ENCODE measurements around the gene CDH9.

The CDH9 gene, protein sequence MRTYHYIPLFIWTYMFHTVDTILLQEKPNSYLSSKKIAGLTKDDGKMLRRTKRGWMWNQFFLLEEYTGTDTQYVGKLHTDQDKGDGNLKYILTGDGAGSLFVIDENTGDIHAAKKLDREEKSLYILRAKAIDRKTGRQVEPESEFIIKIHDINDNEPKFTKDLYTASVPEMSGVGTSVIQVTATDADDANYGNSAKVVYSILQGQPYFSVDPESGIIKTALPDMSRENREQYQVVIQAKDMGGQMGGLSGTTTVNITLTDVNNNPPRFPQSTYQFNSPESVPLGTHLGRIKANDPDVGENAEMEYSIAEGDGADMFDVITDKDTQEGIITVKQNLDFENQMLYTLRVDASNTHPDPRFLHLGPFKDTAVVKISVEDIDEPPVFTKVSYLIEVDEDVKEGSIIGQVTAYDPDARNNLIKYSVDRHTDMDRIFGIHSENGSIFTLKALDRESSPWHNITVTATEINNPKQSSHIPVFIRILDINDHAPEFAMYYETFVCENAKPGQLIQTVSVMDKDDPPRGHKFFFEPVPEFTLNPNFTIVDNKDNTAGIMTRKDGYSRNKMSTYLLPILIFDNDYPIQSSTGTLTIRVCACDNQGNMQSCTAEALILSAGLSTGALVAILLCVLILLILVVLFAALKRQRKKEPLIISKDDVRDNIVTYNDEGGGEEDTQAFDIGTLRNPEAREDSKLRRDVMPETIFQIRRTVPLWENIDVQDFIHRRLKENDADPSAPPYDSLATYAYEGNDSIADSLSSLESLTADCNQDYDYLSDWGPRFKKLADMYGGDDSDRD

DNA sequence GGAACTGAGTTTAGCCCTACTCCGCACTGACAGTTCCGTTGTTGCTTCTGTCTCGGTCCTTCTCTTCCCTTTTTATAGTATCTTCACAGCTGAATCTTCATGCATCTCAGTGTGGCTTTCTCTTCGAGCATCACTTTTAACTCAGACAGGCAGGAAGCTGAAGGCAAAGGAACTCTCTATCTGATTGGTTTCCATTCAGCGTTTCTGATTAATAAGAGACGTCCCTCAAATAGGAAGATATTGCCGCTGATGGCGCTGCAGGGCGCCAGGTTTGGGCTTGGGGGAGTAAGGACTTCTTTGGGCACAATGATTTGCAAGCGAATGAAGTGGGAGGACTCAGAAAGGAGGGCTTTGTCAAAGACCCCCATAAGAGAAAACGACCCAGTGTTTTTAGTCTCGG lies at the start of gene CDH9:
Gene CDH9, minus strand, starts transcription at position 111 of the 400 bp plus-strand sequence. CDS start 50,253 bp downstream, outside the sequence.
- DNase-seq, result no peak

DNA sequence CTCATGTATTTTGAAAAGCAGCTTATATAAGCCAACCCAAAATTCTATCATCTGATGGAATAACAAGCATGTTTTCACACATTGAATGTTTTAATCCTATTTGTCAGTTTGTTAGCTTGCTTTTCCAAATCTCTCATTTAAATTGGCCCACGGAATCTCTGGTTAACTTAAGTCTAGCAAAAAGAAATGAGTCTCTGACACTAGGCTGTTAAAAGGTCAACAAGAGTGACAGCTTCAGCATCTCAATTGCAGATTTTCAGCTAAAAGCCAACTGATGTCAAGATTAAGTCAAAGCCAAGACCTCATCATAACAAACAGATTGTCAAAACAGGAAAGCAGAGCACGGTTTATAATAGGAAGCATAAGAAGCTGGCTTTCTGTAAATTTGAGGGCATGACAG lies 49.4 kb upstream of the CDH9 start:
- no peak for DNase-seq

- DNase-seq, result no peak
Observed at GRCh38 chr5:27083449-27084415, 45.3 kb upstream of the CDH9 start.

DNA sequence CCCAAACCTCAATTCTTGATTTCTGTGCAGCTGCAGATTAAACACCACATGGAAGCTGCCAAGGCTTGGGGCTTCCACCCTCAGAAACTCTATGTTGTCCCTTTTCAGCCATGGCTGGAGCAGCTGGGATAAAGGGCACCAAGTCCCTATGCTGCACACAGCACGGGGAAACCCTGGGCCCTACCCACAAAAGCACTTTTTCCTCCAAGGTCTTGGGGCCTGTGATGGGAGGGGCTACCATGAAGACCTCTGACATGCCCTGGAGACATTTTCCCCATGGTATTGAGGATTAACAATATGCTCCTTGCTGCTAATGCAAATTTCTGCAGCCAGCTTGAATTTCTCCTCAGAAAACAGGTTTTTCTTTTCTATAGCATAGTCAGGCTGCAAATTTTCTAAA lies 41.8 kb upstream of the CDH9 start:
- no peak for DNase-seq

DNA sequence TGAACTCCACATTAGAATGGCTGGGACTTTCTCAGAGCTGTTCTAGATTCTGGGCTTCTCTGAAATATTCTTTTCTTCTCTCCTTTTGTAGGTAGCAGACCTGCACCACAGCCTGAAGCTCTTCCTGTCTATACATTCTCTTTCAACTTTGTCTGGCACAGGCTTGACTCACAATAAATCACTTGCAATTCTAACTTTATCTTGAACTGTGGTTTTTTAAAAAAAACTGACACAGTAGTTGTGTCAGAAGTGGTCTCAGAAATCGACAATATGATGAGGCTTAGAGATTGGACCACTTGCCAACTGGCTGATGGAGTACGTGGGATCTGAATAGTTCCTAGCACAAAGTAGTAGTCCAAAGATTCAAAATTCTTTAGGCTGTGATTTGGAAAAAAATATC lies 24.1 kb upstream of the CDH9 start:
- DNase-seq, result no peak

DNA sequence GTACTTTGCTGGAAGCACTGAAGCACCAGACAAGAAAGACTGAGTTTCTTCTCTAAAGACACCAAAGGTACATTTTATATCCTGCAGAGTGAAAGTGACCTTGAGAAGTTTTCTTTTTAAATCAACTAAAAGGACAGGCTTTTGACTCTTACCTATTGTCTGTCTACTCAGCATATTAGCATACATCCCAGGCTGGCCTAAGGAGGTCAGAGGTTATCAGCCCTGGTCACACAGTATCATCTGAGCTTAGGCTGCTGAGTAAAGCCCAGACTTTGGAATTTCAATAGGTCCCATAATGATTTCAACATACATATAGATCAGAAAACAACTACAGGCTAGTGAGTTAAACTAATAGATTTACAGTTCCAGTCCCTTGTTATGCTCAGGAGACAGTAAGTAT lies 10.1 kb upstream of the CDH9 start:
- DNase-seq, result no peak

DNA sequence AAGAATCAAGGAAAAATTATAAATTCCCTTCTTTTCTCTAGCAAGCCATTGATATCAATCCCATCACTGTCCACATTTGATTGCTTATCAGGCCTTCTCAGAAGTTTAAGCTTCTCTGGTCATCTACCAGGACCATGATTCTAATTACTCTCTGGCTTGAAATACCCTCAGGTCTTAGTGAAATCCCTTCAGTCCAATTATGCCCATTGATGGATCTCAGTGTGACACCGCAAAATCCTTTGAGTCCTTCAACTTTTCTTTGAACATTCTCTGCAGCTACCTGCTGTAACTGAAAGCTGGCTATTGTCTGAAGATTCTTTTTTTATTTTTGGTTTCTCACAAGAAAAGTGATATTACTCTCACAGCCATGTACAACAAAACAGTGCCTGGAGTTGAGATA lies 3.0 kb upstream of the CDH9 start:
- DNase-seq, result no peak

- no peak for DNase-seq
Observed at GRCh38 chr5:27034565-27034964, 3.8 kb downstream of the CDH9 start.

- DNase-seq, result no peak
Observed at GRCh38 chr5:27026801-27027200, 11.6 kb downstream of the CDH9 start.

DNA sequence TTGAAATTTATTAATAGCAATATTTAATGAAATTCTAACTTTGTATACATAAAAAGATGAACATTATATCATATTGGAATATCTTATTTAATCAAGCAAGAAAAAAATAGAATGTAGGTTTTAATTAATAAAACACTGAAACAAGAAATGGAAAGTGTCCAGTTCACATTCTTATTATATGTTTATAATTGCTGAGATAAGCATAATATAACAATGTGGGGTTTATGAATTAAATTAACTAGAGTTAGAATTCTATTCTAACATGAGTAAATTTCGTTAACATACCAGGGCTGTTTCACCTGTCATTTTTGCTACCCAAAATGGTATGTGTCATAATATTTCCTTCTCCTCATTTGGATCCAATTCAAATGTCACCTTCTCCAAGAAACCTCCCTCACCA lies 12.3 kb downstream of the CDH9 start:
- no peak for DNase-seq

DNA sequence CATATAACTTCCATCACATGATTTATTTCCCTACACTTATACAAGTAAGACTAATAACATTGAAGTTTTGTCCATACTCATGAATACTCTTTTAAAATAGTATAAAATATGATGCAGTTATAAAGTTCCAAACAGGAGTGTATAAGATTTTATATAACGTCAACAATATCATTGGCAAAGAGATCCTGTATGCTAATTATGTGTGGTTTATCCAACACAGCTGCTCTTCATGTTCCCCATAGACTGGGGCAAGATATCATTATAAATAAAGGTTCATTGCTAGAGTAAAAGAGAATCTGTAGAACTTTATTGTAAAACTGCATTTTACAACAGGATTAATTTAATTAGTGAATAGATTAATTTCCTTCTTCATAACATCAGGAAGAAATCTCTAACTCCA lies 16.9 kb downstream of the CDH9 start:
- DNase-seq, result no peak

GRCh38 chr5:27020973-27021372 lies 17.4 kb downstream of the CDH9 start:
- no peak for DNase-seq

GRCh38 chr5:27015758-27016157 lies 22.6 kb downstream of the CDH9 start:
- no peak for DNase-seq

DNA sequence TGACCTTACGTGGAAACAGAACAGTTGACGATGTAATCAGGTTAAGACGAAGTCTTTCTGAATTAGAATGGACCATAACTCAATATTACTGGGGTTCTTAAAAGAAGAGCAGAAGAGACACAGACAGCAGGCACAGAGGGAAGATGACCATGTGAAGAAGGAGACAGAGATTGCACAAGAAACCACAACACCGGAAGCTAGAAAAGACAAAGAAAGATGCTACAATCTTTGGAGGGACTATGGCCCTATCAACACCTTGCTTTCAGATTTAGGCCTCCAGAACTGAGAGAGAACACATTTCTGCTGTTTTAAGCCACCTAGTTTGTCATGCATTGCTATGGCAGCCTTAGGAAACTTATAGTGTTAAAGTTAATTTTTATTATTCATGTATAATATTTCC lies 27.1 kb downstream of the CDH9 start:
- no peak for DNase-seq

GRCh38 chr5:27010646-27011045 lies 27.7 kb downstream of the CDH9 start:
- DNase-seq, result no peak

- no peak for DNase-seq
Observed at GRCh38 chr5:27009540-27009915, 28.9 kb downstream of the CDH9 start.

GRCh38 chr5:27008604-27009539 lies 29.5 kb downstream of the CDH9 start:
- DNase-seq, result no peak

DNA sequence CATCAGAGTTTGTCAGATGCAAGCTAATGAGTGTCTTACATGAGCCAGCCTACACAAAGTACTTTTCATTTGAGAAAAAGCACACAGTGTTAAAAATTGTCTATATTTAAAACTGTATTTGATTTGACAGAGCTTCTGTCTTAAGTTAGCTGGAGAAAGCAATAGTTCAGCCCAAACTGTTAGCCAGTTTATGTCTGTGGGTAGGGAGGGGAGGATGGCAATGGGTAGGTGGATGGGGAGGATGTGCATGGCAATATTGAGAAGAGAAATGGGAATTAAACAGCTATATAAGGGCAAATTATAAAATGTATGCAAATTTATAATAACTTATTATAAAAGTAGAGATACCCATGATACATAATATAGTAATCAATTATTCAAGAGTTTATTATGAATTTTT lies 31.3 kb downstream of the CDH9 start:
- no peak for DNase-seq

DNA sequence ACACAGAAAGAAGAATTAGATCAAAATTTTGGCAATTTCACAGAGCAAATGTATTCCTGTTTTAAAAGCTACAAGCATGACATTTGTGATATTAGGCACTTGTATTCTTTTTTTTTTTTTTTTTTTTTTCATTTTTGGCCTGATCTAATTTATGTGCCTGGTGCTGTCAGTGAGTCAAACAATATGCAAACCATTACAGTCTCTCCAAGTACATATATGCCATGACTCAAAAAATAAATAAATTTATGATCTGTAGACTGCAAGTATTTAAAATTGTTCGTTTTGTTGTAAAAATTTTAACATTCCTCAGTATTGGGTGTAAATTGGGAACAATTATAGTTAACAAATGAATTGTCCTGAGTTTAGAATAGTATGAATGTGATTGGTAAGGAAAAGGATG lies 51.4 kb downstream of the CDH9 start:
- DNase-seq, result no peak

GRCh38 chr5:26981750-26982149 lies 56.6 kb downstream of the CDH9 start:
- DNase-seq, result no peak

GRCh38 chr5:26959290-26959689 lies 79.1 kb downstream of the CDH9 start:
- no peak for DNase-seq

DNA sequence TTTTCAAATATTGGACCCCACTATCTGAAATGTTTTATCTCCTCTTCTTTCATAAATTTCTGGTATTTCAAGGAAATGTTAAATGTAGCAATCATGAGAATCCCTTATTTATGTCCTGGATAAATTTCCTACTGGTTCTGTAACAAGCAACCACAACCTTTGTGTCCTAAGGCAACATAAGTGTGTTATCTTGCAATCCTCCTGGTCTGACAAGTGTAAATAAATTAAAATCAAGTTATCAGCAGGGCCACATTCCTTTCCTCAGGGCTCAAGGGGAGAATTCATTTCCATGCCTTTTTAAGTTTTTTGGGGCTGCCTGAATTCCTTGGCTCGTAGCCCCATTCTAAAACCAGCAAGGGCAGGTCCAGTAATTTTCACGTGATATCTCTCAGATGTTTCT lies 83.2 kb downstream of the CDH9 start:
- no peak for DNase-seq
